Effector CD4-positive, alpha-beta T cell (primary cell): ENCODE results near the gene FLCN.

ENCODE experiments used
- DNase-seq: peaks from one replicate; pipeline ENCODE4 v3.0.0-alpha.2; 2020

FLCN gene

GRCh38 chr17:17164156-17164555 lies 72.8 kb downstream of the FLCN start:
- no peak for DNase-seq
